Heart left ventricle (tissue), 16 donors: ENCODE data around the gene ZNF771. TPM values are rescaled to one million over a fixed set of nuclear protein-coding genes. Genes with fewer than 3 reads are reported as not detected.

Experiments
- ATAC-seq, 4 donors: fragments of 200-7000 bp; cut with Tn5 transposase; one replicate each; pipeline ENCODE4 v1.9.1; 2020 to 2022; ENCODE audit warnings: moderate library complexity in 4 of 4, mild to moderate bottlenecking in 3 of 4, moderate number of reproducible peaks in 1 of 4
- DNase-seq, 5 donors: peaks; one replicate each; pipeline ENCODE4 v3.0.0-alpha.2; 2020
- H3K27ac ChIP-seq, 12 donors: fragments of 200-600 bp; sonication (generic) in 4 of 12; one replicate each; pipeline versions ENCODE4 v1.5.0 to v1.8.0; 2016 to 2022; ENCODE audit warnings: mild to moderate bottlenecking in 2 of 12
- H3K27me3 ChIP-seq, 9 donors: fragments of 200-600 bp; sonication (generic) in 2 of 9; one replicate each; pipeline versions ENCODE4 v1.5.1 to v1.8.0; 2016 to 2022; ENCODE audit warnings: mild to moderate bottlenecking in 3 of 9
- H3K36me3 ChIP-seq, 9 donors: fragments of 200-600 bp; sonication (generic) in 2 of 9; one replicate each; pipeline versions ENCODE4 v1.5.0 to v1.8.0; 2018 to 2022; ENCODE audit warnings: mild to moderate bottlenecking in 2 of 9
- H3K4me1 ChIP-seq, 12 donors: fragments of 200-600 bp; sonication (generic) in 4 of 12; one replicate each; pipeline versions ENCODE4 v1.5.0 to v1.8.0; 2016 to 2022; ENCODE audit warnings: mild to moderate bottlenecking in 3 of 12
- H3K4me3 ChIP-seq, 12 donors: fragments of 200-600 bp; sonication (generic) in 4 of 12; one replicate each; pipeline versions ENCODE4 v1.5.0 to v1.8.0; 2017 to 2022; ENCODE audit warnings: mild to moderate bottlenecking in 9 of 12, moderate library complexity in 4 of 12
- H3K9me3 ChIP-seq, 12 donors: fragments of 200-600 bp; sonication (generic) in 4 of 12; one replicate each; pipeline versions ENCODE4 v1.5.0 to v1.8.0; 2016 to 2022; ENCODE audit warnings: mild to moderate bottlenecking in 1 of 12
- CTCF ChIP-seq, 12 donors: fragments of 200-600 bp; sonication (generic) in 4 of 12; IDR thresholded peaks; one replicate each; pipeline versions ENCODE4 v1.5.0 to v1.8.0; 2018 to 2022; ENCODE audit warnings: antibody characterized with exemption in 12 of 12, mild to moderate bottlenecking in 5 of 12
- POLR2A ChIP-seq, 2 donors: fragments of 450-650 bp; IDR thresholded peaks; one replicate each; pipeline ENCODE4 v1.6.1; 2017; ENCODE audit warnings: antibody characterized with exemption in 2 of 2, mild to moderate bottlenecking in 2 of 2, moderate library complexity in 2 of 2
- WGBS, 4 donors: extraction: QIAGEN DNeasy Blood & Tissue Kit in 2 of 4; methylation state at CpG; one replicate each; pipeline versions ENCODE4 v1.1.5 to v1.1.7; 2013 to 2018; 5-methylcytosine and 5-hydroxymethylcytosine counted together
- intact Hi-C, 10 donors: fragments of 100-400 bp; cut with DNase I; formaldehyde crosslinking; loops; one replicate each; pipeline versions ENCODE4 v1.11.1 to v1.14.2; 2022
- polyA plus RNA-seq, 2 donors: library from polyadenylated mRNA; stranded (reverse); fragments of 200-250 nt; gene quantifications; one replicate each; pipeline ENCODE4 v1.2.3, GENCODE V29; 2013
- total RNA-seq, 9 donors: library from RNA; depleted of rRNA in 2 of 9; stranded (reverse); fragments of >200 nt in 2 of 9; fragmentation: NEBNext Ultra II Directional in 3 of 9; extraction: Animal tissue kit (Norgen Biotek cat#: 25700) in 3 of 9; gene quantifications; one replicate each; pipeline versions ENCODE4 v1.1.0 to v1.2.4, GENCODE V29; 2016 to 2023
- donor health status: ischemic (EF 13 %, LVEDD 7.1; RV severe dilation, severe dysfunction).
- donor health status: healthy with polysubstance abuse.
- donor health status: DM: no; HTN: yes; CAD: no.
- donor health status: DM: no; HTN: no; CAD: no.
- donor health status: ischemic (EF 25% LVEDD 6.9; RV normal size, moderate dysfunction).
- donor health status: ischemic (EF 25% LVEDD 5.7; RV mildly dilated, moderate dysfunction).
- donor health status: healthy.
- donor health status: DM: yes; HTN: yes; CAD: no.
- donor health status: ischemic (EF 35%, LVEDD 5.7; RV mildly dilated, moderate dysfunction).
- donor health status: nonischemic (EF 11% LVEDD 7.7; RV severe dilation, severe dysfunction).
- donor health status: DM: yes; HTN: yes; CAD: no.
- donor health status: PGD.
- donor health status: ischemic (EF 29% LVEDD 5.4; RV normal size, mild dysfunction).
- donor health status: nonischemic (EF 23%, LVEDD 6.1; RV moderate dilation, normal function).

ZNF771 gene
- total and polyA plus RNA-seq, 11 donors = 4.4 to 18.8 (median 6.8) TPM

- intact Hi-C loops = loop anchor here in 4 of 10 donors (10.0 kb wide), 4 partner anchors 64 to 354 kb away; partner anchors contain the start of genes ALDOA (in 2 of the 4), MAPK3 (in 2 of the 4), TBX6 (in 2 of the 4) and YPEL3 (in 2 of the 4)
- peak overlapping the region; percentile 38 to 76 (median 64) for H3K4me3 ChIP-seq
- DNase-seq = no peak
- peaks cover 0 to 27% (median 10%) of the 10 kb centered on the region in 12 donors for H3K4me1 ChIP-seq
- H3K27ac ChIP-seq = peak overlapping the region; percentile 14 to 91 (median 77)
- H3K36me3 ChIP-seq = peaks cover 0 to 43% (median 23%) of the 10 kb centered on the region in 9 donors
- WGBS, 4 donors = 65 to 80% (median 75%) methylated on average over 24 to 31 of the region's 31 CpGs
- no peaks in the 10 kb centered on the region for H3K9me3 ChIP-seq
- no peaks in the 10 kb centered on the region for H3K27me3 ChIP-seq
- TF ChIP-seq CTCF (IDR thresholded peaks at IDR 0.05) (peak in 1 of 12 donors; percentile 21), POLR2A (IDR thresholded peaks at IDR 0.05) (no peak)
- ATAC-seq = no peak
Measured at GRCh38 chr16:30418350-30419181, 11.2 kb downstream of the ZNF771 start.

GRCh38 chr16:30421010-30421409, 13.6 kb downstream of the ZNF771 start:
- H3K27ac ChIP-seq = no peak overlapping the region
- H3K4me3 ChIP-seq = no peak overlapping the region
- no peak for ATAC-seq
- TF ChIP-seq CTCF (IDR thresholded peaks at IDR 0.05) (no peak), POLR2A (IDR thresholded peaks at IDR 0.05) (no peak)
- H3K36me3 ChIP-seq = peaks cover 0 to 50% (median 34%) of the 10 kb centered on the region in 9 donors
- intact Hi-C loops = no loop called here
- H3K9me3 ChIP-seq = no peaks in the 10 kb centered on the region
- DNase-seq = no peak
- peaks cover 0 to 22% (median 10%) of the 10 kb centered on the region in 12 donors for H3K4me1 ChIP-seq
- 79 to 86% (median 83%) methylated on average over 5 of the region's 5 CpGs for WGBS, 4 donors
- no peaks in the 10 kb centered on the region for H3K27me3 ChIP-seq

GRCh38 chr16:30428055-30428454, 20.6 kb downstream of the ZNF771 start:
- ATAC-seq = no peak

More at GRCh38 chr16:30428055-30428454, 20.6 kb downstream of the ZNF771 start:
- no peak for TF ChIP-seq POLR2A (IDR thresholded peaks at IDR 0.05)
- no peak for TF ChIP-seq CTCF (IDR thresholded peaks at IDR 0.05)
- H3K4me1 ChIP-seq = peaks cover 0 to 22% (median 13%) of the 10 kb centered on the region in 12 donors
- H3K36me3 ChIP-seq = peaks cover 0 to 37% (median 27%) of the 10 kb centered on the region in 9 donors
- intact Hi-C loops = loop anchor here in 1 of 10 donors (5.0 kb wide), 1 partner anchor 204 kb away; no protein-coding TSS in a partner anchor
- H3K9me3 ChIP-seq = no peaks in the 10 kb centered on the region
- WGBS, 4 donors = 93 to 95% (median 94%) methylated on average over 4 of the region's 4 CpGs
- no peak overlapping the region for H3K4me3 ChIP-seq
- H3K27ac ChIP-seq = no peak overlapping the region
- no peaks in the 10 kb centered on the region for H3K27me3 ChIP-seq
- DNase-seq = no peak
